Coronary artery (tissue), 2 donors: ENCODE data around the gene DNMT3A.

Experiments
- DNase-seq: peaks from one replicate; pipeline ENCODE4 v3.0.0-alpha.2; 2017; ENCODE audit warnings: low spot score
- H3K27ac ChIP-seq, 2 donors: fragments of 200-600 bp; sonication (generic); one replicate each; pipeline ENCODE4 v1.5.1; 2016 to 2019
- H3K4me3 ChIP-seq: fragments of 200-600 bp; sonication (generic); 2 replicates; pipeline ENCODE4 v1.5.1; 2016; ENCODE audit warnings: mild to moderate bottlenecking, moderate library complexity
- TF ChIP-seq, protein P1 (sequence below): fragments of 200-600 bp; sonication (generic); IDR thresholded peaks from one replicate; pipeline ENCODE4 v1.5.1; 2019; ENCODE audit warnings: antibody characterized with exemption

Gene DNMT3A

DNA sequence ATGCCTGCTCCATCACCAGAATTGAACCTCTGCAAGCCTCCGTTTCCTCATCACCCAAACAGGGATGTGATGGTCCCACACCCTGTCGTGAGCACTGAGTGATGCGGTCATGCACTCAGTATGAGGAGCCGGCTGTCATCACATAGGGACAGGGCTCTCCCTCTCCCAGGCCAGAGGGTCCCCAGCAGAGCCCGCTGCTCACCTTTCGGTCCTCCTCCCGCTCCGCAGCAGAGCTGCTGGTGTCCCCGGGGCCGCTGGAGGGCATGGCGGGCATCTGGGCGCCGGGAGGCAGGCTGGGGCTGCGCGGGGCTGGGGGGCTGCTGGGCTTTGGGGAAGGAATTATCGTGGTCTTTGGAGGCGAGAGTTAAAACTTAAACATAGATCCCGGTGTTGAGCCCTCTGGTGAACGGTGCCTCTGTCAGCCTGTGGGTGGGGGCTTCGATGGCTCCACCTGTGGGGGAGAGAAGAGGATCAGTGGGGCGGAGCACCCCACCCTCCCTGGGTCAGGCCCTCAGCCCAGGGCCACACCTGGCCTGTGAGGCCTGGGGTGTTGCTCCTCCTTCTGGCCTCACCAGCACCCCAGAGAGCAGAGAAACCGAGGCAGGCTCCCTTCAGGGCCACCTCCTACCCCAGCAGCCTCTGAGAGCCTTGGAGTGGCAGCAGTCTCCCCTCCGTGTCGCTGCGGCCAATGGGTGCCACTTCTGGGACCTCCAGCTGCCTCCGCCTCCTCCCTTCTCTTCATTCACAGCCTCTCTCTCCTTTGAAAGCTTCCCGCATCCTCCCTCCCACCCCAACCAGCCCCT is 27.8 kb downstream of the DNMT3A start:
- TF ChIP-seq, protein P1, sequence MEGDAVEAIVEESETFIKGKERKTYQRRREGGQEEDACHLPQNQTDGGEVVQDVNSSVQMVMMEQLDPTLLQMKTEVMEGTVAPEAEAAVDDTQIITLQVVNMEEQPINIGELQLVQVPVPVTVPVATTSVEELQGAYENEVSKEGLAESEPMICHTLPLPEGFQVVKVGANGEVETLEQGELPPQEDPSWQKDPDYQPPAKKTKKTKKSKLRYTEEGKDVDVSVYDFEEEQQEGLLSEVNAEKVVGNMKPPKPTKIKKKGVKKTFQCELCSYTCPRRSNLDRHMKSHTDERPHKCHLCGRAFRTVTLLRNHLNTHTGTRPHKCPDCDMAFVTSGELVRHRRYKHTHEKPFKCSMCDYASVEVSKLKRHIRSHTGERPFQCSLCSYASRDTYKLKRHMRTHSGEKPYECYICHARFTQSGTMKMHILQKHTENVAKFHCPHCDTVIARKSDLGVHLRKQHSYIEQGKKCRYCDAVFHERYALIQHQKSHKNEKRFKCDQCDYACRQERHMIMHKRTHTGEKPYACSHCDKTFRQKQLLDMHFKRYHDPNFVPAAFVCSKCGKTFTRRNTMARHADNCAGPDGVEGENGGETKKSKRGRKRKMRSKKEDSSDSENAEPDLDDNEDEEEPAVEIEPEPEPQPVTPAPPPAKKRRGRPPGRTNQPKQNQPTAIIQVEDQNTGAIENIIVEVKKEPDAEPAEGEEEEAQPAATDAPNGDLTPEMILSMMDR = no peak
- peak overlapping the region; percentile 9 to 74 for H3K27ac ChIP-seq
- H3K4me3 ChIP-seq = no peak overlapping the region
- DNase-seq = no peak

DNA sequence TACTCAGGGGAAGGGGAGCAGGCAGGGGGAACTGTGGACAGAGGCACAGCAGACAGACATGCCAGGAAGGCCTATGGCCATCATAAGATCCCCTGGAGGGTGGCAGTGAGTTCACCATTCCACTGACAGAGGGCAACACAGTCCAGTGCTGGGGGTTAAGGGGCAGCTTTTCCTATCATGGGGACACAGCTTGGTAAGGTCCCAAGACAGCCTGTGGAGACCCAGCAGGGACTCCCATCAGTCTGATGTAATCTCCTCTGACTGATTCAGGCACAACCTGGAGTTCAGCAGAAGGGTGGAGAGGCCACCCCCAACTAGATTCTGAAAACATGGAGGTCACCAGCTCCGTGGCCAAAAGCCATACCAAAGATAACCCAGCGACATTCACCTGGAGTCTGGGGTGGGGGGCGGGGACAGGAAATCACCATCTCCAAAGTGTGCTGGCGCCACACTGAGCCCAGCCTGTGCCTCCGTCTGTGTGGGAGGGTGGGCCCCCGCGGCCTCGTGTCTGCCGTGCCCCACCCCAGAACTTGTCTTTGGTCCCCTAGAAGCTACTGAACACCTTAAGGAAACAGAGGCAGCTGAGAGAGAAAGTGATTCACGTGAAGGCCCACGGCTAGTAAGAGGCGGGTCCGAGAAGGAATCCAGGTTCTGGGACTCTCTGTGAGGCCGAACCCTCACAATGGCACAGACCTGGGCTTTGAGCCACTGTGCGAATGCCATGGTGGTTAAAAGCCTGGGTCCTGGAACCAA is 28.6 kb downstream of the DNMT3A start:
- TF ChIP-seq, protein P1 = no peak
- DNase-seq = no peak
- Histone ChIP-seq H3K27ac (no peak overlapping the region), H3K4me3 (no peak overlapping the region)

GRCh38 chr2:25311865-25312575 is 29.7 kb downstream of the DNMT3A start:
- no peak overlapping the region for H3K27ac ChIP-seq
- DNase-seq = no peak
- TF ChIP-seq, protein P1 = no peak
- H3K4me3 ChIP-seq = no peak overlapping the region

GRCh38 chr2:25310965-25311864 is 30.5 kb downstream of the DNMT3A start:
- TF ChIP-seq, protein P1 = no peak
- Histone ChIP-seq H3K27ac (no peak overlapping the region), H3K4me3 (no peak overlapping the region)
- no peak for DNase-seq

- Histone ChIP-seq H3K27ac (no peak overlapping the region), H3K4me3 (no peak overlapping the region)
- DNase-seq = no peak
- TF ChIP-seq, protein P1 = no peak
Observed at GRCh38 chr2:25310709-25310964, 31.1 kb downstream of the DNMT3A start.

DNA sequence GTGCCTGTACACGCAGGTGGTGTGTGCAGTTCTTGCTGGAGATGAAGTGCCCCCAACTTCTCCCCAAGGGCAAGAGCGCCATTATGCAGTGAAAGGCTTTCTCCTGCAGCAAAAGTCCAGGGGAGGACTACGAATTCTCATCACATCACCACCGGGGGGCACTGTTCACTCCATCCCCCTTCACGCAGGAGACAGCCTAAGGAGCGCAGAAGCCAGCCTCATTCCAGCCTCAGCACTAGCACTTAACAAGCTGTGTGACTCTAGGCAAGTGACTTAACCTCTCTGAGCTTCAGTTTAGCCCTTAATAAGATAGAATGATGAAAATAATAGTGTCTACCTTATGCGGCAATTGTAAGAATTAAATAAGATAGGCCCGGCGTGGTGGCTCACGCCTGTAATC is 32.3 kb downstream of the DNMT3A start:
- Histone ChIP-seq H3K4me3 (no peak overlapping the region), H3K27ac (no peak overlapping the region)
- TF ChIP-seq, protein P1 = peak; percentile 23
- no peak for DNase-seq
